Measurements from ENCODE around the gene TCF7L1. TPM values are rescaled to one million over a fixed set of nuclear protein-coding genes. Genes with fewer than 3 reads are reported as not detected.

TCF7L1 gene
- total RNA-seq, 1 donor from 2014 or later = 1.3 TPM

- FAIRE-seq = no peak
Observed at GRCh38 chr2:85355521-85355920, 222.3 kb downstream of the TCF7L1 start.

GRCh38 chr2:85356186-85356585 is 223.0 kb downstream of the TCF7L1 start:
- FAIRE-seq (no peak), DNase-seq (ENCODE audit: low read depth) (no peak)
- Histone ChIP-seq H3K36me3 (ENCODE audit: control insufficient read depth, insufficient read depth, low read length) (peaks cover 4% of the 10 kb centered on the region), H3K27me3 (ENCODE audit: control insufficient read depth, insufficient read depth, low read length) (no peaks in the 10 kb centered on the region), H3K4me3 (ENCODE audit: low read depth, low read length) (no peak overlapping the region)
- no peak for TF ChIP-seq CTCF (IDR thresholded peaks at IDR 0.05; ENCODE audit: insufficient read depth, low read length, severe bottlenecking)

More at GRCh38 chr2:85355521-85355920, 222.3 kb downstream of the TCF7L1 start:
- no peak for TF ChIP-seq CTCF (IDR thresholded peaks at IDR 0.05; ENCODE audit: insufficient read depth, low read length, severe bottlenecking)
- no peak for DNase-seq (ENCODE audit: low read depth)
- Histone ChIP-seq H3K36me3 (ENCODE audit: control insufficient read depth, insufficient read depth, low read length) (peaks cover 4% of the 10 kb centered on the region), H3K4me3 (ENCODE audit: low read depth, low read length) (peak overlapping the region; percentile 65), H3K27me3 (ENCODE audit: control insufficient read depth, insufficient read depth, low read length) (no peaks in the 10 kb centered on the region)

- no peak for TF ChIP-seq CTCF (IDR thresholded peaks at IDR 0.05; ENCODE audit: insufficient read depth, low read length, severe bottlenecking)
- DNase-seq (ENCODE audit: low read depth) (peak; percentile 78), FAIRE-seq (no peak)
- Histone ChIP-seq H3K4me3 (ENCODE audit: low read depth, low read length) (no peak overlapping the region), H3K36me3 (ENCODE audit: control insufficient read depth, insufficient read depth, low read length) (peaks cover 2% of the 10 kb centered on the region), H3K27me3 (ENCODE audit: control insufficient read depth, insufficient read depth, low read length) (no peaks in the 10 kb centered on the region)
Observed at GRCh38 chr2:85357736-85358135, 224.5 kb downstream of the TCF7L1 start.

Other genes starting within 250 kb of the TCF7L1 start
- gene TMSB10, start 227.7 kb upstream of the TCF7L1 start, total RNA-seq = 8,033 and 11,022 TPM in 2 replicates
- 174 and 180 TPM in 2 replicates for gene KCMF1, start 162.2 kb upstream of the TCF7L1 start, total RNA-seq
- 34.5 and 41.3 TPM in 2 replicates for gene TGOLN2, start 194.6 kb downstream of the TCF7L1 start, total RNA-seq
- 79.2 and 95.4 TPM in 2 replicates for gene RETSAT, start 221.1 kb downstream of the TCF7L1 start, total RNA-seq
- 13.2 and 15.1 TPM in 2 replicates for gene ELMOD3, start 221.4 kb downstream of the TCF7L1 start, total RNA-seq